ENCODE data around the gene TOX2. TPM values are rescaled to one million over a fixed set of nuclear protein-coding genes. Genes with fewer than 3 reads are reported as not detected.

The TOX2 gene
- total and polyA plus RNA-seq, 2 of the 8 experiments (the other 6 are each of a cell fraction or from before 2014, with no cell fraction given): 1.8 to 3.4 TPM

DNA sequence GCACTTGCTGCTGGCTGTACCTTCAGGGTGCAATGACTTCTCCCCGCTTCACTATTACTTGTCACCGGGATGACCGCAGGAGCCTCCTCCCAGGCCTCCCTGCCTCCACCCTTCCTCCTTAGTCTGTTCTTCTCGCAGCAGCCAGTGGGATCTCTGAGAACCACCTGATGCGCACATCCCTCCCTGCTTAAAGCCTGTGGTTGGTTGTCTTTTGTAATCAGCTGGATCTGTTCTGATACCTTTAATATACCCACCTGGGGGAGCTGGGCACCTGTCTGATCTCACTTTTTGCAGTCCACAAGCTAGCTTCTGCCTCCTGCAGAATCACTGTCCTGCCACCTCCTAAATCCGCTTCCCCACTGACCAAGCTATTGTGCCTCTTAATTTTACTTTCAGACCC is 34.6 kb downstream of the TOX2 start:
- Histone ChIP-seq H2BK20ac (ENCODE audit: low read length) (no peak overlapping the region), H3K9me3 (ENCODE audit: insufficient read depth in 2 of 2, low read depth in 1 of 2, low read length in 1 of 2) (no peaks in the 10 kb centered on the region), H4K91ac (replicated peaks; ENCODE audit: insufficient read length, low read length) (no peak overlapping the region), H2AFZ (ENCODE audit: low read length) (no peak overlapping the region), H3K56ac (replicated peaks; ENCODE audit: insufficient read length, low read depth, low read length) (no peak overlapping the region), H3K36me3 (ENCODE audit: control insufficient read depth in 2 of 4, insufficient read depth in 4 of 4, low read length in 3 of 4) (no peaks in the 10 kb centered on the region), H3K14ac (ENCODE audit: insufficient read length) (no peak overlapping the region), H3K27me3 (replicated peaks in 1 of 4; ENCODE audit: control insufficient read depth in 3 of 4, extremely low read depth in 1 of 4, insufficient read depth in 3 of 4, low read length in 3 of 4) (no peaks in the 10 kb centered on the region), H3K27ac (ENCODE audit: low read depth, low read length) (no peak overlapping the region), H3K79me1 (ENCODE audit: low read depth, low read length) (no peaks in the 10 kb centered on the region), H2BK15ac (ENCODE audit: low read length) (no peak overlapping the region), H3K18ac (ENCODE audit: extremely low read depth, low read length) (no peak overlapping the region), H2BK12ac (ENCODE audit: low read depth, low read length) (no peak overlapping the region), H3K9ac (replicated peaks in 1 of 4; ENCODE audit: extremely low read depth in 1 of 4, low read depth in 3 of 4, low read length in 3 of 4) (no peak overlapping the region), H2BK5ac (ENCODE audit: low read depth, low read length) (no peak overlapping the region), H2BK120ac (replicated peaks; ENCODE audit: low read depth, low read length) (no peak overlapping the region), H3K79me2 (ENCODE audit: control insufficient read depth in 1 of 2, insufficient read depth in 2 of 2, low read length in 2 of 2) (no peaks in the 10 kb centered on the region), H2AK5ac (ENCODE audit: low read depth, low read length) (no peak overlapping the region), H3K23me2 (ENCODE audit: low read depth, low read length) (no peaks in the 10 kb centered on the region), H4K20me1 (replicated peaks in 1 of 2; ENCODE audit: control insufficient read depth in 1 of 2, insufficient read depth in 2 of 2, low read length in 2 of 2) (no peaks in the 10 kb centered on the region), H3K4me2 (ENCODE audit: insufficient read depth in 1 of 2, low read depth in 2 of 2, low read length in 2 of 2) (no peak overlapping the region), H3K4ac (replicated peaks; ENCODE audit: insufficient read length, low read depth, low read length) (no peak overlapping the region), H4K8ac (ENCODE audit: extremely low read depth, insufficient read depth, low read length) (no peak overlapping the region), H4K5ac (ENCODE audit: insufficient read length, low read depth, low read length) (no peak overlapping the region), H3K4me3 (ENCODE audit: extremely low read depth in 1 of 4, insufficient read depth in 2 of 4, low read depth in 3 of 4, low read length in 4 of 4) (no peak overlapping the region), H3K4me1 (replicated peaks in 1 of 4; ENCODE audit: control insufficient read depth in 3 of 4, insufficient read depth in 4 of 4, low read length in 3 of 4) (no peaks in the 10 kb centered on the region; a peak in 1 of 7 replicates), H3K23ac (ENCODE audit: insufficient read length) (no peak overlapping the region)
- ChIA-PET CTCF (ENCODE audit: partially characterized antibody) (interaction anchor here (0.8 to 1.5 kb wide), 3 partner anchors 9 to 20 kb away, joined by 3 to 4 read pairs (median 3); no protein-coding TSS in a partner anchor), POLR2A (ENCODE audit: partially characterized antibody) (no interaction called here)
- TF ChIP-seq POU5F1 (IDR thresholded peaks at IDR 0.05; ENCODE audit: low read depth, low read length): no peak
- TF ChIP-seq TAF1 (IDR thresholded peaks at IDR 0.05; ENCODE audit: low read depth, low read length): no peak
- no peak for TF ChIP-seq CTBP2 (IDR thresholded peaks at IDR 0.05; ENCODE audit: borderline replicate concordance, insufficient read depth, insufficient read length, low read length)
- no peak for TF ChIP-seq RNF2 (IDR thresholded peaks at IDR 0.05; ENCODE audit: borderline replicate concordance, low read depth, low read length, missing control alignments, poor library complexity, severe bottlenecking)
- TF ChIP-seq HDAC2 (IDR thresholded peaks at IDR 0.05; ENCODE audit: borderline replicate concordance in 1 of 2, low read depth in 2 of 2, low read length in 2 of 2): no peak
- TF ChIP-seq TCF12 (IDR thresholded peaks at IDR 0.05; ENCODE audit: low read depth, low read length): no peak
- no peak for TF ChIP-seq SP4 (IDR thresholded peaks at IDR 0.05; ENCODE audit: low read length)
- no peak for TF ChIP-seq JUN (IDR thresholded peaks at IDR 0.05; ENCODE audit: low read depth, low read length)
- TF ChIP-seq, protein P1, sequence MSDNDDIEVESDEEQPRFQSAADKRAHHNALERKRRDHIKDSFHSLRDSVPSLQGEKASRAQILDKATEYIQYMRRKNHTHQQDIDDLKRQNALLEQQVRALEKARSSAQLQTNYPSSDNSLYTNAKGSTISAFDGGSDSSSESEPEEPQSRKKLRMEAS (IDR thresholded peaks at IDR 0.05): no peak
- FAIRE-seq: no peak
- 86% methylated on average over 6 of the region's 6 CpGs; no CpG with 5 or more reads in 1 of the 2 experiments for WGBS, 2 experiments (ENCODE audit: extremely low coverage in 1 of 2, insufficient coverage in 1 of 2, insufficient read length in 1 of 2, insufficient replicate concordance in 2 of 2, low coverage in 1 of 2, low lambda C conversion rate in 2 of 2, missing lambda C conversion rate in 1 of 2)
- no peak for DNase-seq (ENCODE audit: low read depth in 1 of 2, low spot score in 2 of 2)

Data from H1 (cell line).